A549 (cell line): Measurements from ENCODE around the gene EPOP. TPM values are rescaled to one million over a fixed set of nuclear protein-coding genes. Genes with fewer than 3 reads are reported as not detected.

ENCODE experiments used
- ATAC-seq, 2 experiments: fragments of 200-7000 bp in 1 of 2; fragments of >200 bp in 1 of 2; cut with Nextera tagmentation in 1 of 2; cut with Tn5 transposase in 1 of 2; 3 replicates each; pipeline versions ENCODE4 v1.8.0 to v1.9.1; 2018 to 2020; ENCODE audit warnings: mild to moderate bottlenecking in 1 of 2, moderate library complexity in 1 of 2
- CTCF ChIA-PET: fragments of 300-600 bp; sonication (Branson Sonifier 250); formaldehyde crosslinking; extraction: SDS; loops from one replicate; lab custom pipeline; 2021; ENCODE audit warnings: antibody characterized with exemption, inconsistent platforms; lab: Yijun Ruan, JAX
- POLR2A ChIA-PET: fragments of 350-600 bp; formaldehyde crosslinking; extraction: SDS; loops from one replicate; lab custom pipeline; 2021; ENCODE audit warnings: antibody characterized with exemption, inconsistent platforms; lab: Yijun Ruan, JAX
- DNase-seq, 2 experiments: peaks; one replicate each; pipeline versions ENCODE4 v3.0.0 to v3.0.0-alpha.2; 2011 to 2016; ENCODE audit warnings: low read depth in 1 of 2, low spot score in 1 of 2
- FAIRE-seq: peaks from 2 replicates; lab custom pipeline; 2011; peaks lifted over from hg19 to GRCh38; lab: Jason Lieb, UNC
- H3K27ac ChIP-seq, 2 experiments: fragments of >200 bp; sonication (Bioruptor Twin); formaldehyde crosslinking; 3 replicates each; pipeline ENCODE4 v1.5.1; 2016 to 2017
- H3K4me1 ChIP-seq: fragments of >200 bp; sonication (Bioruptor Twin); formaldehyde crosslinking; 3 replicates; pipeline ENCODE4 v1.6.1; 2016
- H3K4me2 ChIP-seq: fragments of >200 bp; sonication (Bioruptor Twin); formaldehyde crosslinking; 3 replicates; pipeline ENCODE4 v1.6.1; 2016
- H3K4me3 ChIP-seq: fragments of >200 bp; sonication (Bioruptor Twin); formaldehyde crosslinking; 3 replicates; pipeline ENCODE4 v1.5.1; 2016
- H3K9me3 ChIP-seq: fragments of >200 bp; sonication (Bioruptor Twin); formaldehyde crosslinking; 3 replicates; pipeline ENCODE4 v1.6.1; 2016
- ATOH8 ChIP-seq: fragments of 250-450 bp; sonication (Bioruptor Pico); IDR thresholded peaks from 2 replicates; pipeline ENCODE4 v1.5.0; 2020; ENCODE audit warnings: low read depth, mild to moderate bottlenecking, moderate library complexity
- BHLHE40 ChIP-seq: IDR thresholded peaks from 2 replicates; pipeline ENCODE4 v1.6.1; 2012; ENCODE audit warnings: low read depth, low read length, inconsistent platforms
- CBX2 ChIP-seq: fragments of 200-600 bp; sonication (generic); IDR thresholded peaks from 2 replicates; pipeline ENCODE4 v1.6.1; 2016; ENCODE audit warnings: low read depth, mild to moderate bottlenecking, borderline replicate concordance
- CEBPB ChIP-seq, 2 experiments: fragments of >200 bp in 1 of 2; sonication (Bioruptor Twin) in 1 of 2; formaldehyde crosslinking in 1 of 2; IDR thresholded peaks; 2 replicates each; pipeline ENCODE4 v1.6.1; 2012 to 2016
- CTCF ChIP-seq: fragments of >200 bp; sonication (Bioruptor Twin); formaldehyde crosslinking; IDR thresholded peaks from 3 replicates; pipeline ENCODE4 v1.5.1; 2016
- ELK1 ChIP-seq: fragments of 150-350 bp; IDR thresholded peaks from 2 replicates; pipeline ENCODE4 v1.6.1; 2014; ENCODE audit warnings: low read depth, mild to moderate bottlenecking, low read length
- FOSB ChIP-seq: fragments of 250-450 bp; sonication (Bioruptor Pico); IDR thresholded peaks from 2 replicates; pipeline ENCODE4 v1.5.0; 2020; ENCODE audit warnings: mild to moderate bottlenecking, moderate library complexity
- FOXS1 ChIP-seq: fragments of 250-450 bp; sonication (Bioruptor Pico); IDR thresholded peaks from 2 replicates; pipeline ENCODE4 v1.5.0; 2020; ENCODE audit warnings: mild to moderate bottlenecking, moderate library complexity
- GATA3 ChIP-seq: IDR thresholded peaks from 2 replicates; pipeline ENCODE4 v1.6.1; 2012; ENCODE audit warnings: borderline replicate concordance
- HES2 ChIP-seq: fragments of >200 bp; sonication (Bioruptor Twin); formaldehyde crosslinking; IDR thresholded peaks from 2 replicates; pipeline ENCODE4 v1.6.1; 2016
- HMGXB4 ChIP-seq: fragments of 250-450 bp; sonication (Bioruptor Pico); IDR thresholded peaks from 2 replicates; pipeline ENCODE4 v1.5.0; 2021; ENCODE audit warnings: mild to moderate bottlenecking, moderate library complexity, borderline replicate concordance
- JUN ChIP-seq, 2 experiments: fragments of >200 bp; sonication (Bioruptor Twin); formaldehyde crosslinking; IDR thresholded peaks; 2 replicates in 1 of 2; 3 replicates in 1 of 2; pipeline ENCODE4 v1.6.1; 2016 to 2017
- MAFK ChIP-seq: fragments of 450-650 bp; IDR thresholded peaks from 2 replicates; pipeline ENCODE4 v1.6.1; 2014; ENCODE audit not compliant: partially characterized antibody
- MAZ ChIP-seq: fragments of 150-350 bp; IDR thresholded peaks from 2 replicates; pipeline ENCODE4 v1.6.1; 2014; ENCODE audit warnings: antibody characterized with exemption, low read depth, low read length, borderline replicate concordance
- MYC ChIP-seq: IDR thresholded peaks from 2 replicates; pipeline ENCODE4 v1.6.1; 2012; ENCODE audit warnings: mild to moderate bottlenecking, inconsistent platforms, low read length, improper control_type of control experiment, borderline replicate concordance
- NFE2L2 ChIP-seq: fragments of 150-350 bp; conservative IDR thresholded peaks from 2 replicates; pipeline ENCODE4 v1.6.1; 2014; ENCODE audit warnings: low read length
- NPAS2 ChIP-seq: fragments of 250-450 bp; sonication (Bioruptor Pico); IDR thresholded peaks from 2 replicates; pipeline ENCODE4 v1.8.0; 2022; ENCODE audit warnings: mild to moderate bottlenecking, moderate library complexity, borderline replicate concordance
- NR3C1 ChIP-seq: fragments of >200 bp; sonication (Bioruptor Twin); formaldehyde crosslinking; IDR thresholded peaks from 3 replicates; pipeline ENCODE4 v1.6.1; 2017
- PBX3 ChIP-seq: IDR thresholded peaks from 2 replicates; pipeline ENCODE4 v1.6.1; 2012
- PHF8 ChIP-seq: fragments of 200-600 bp; sonication (generic); IDR thresholded peaks from 2 replicates; pipeline ENCODE4 v1.6.1; 2016; ENCODE audit warnings: low read depth, mild to moderate bottlenecking, antibody characterized with exemption, moderate library complexity, borderline replicate concordance
- POLR2A ChIP-seq: IDR thresholded peaks from 2 replicates; pipeline ENCODE4 v1.6.1; 2012; ENCODE audit warnings: mild to moderate bottlenecking, low read length
- POLR2AphosphoS2 ChIP-seq: conservative IDR thresholded peaks from 2 replicates; pipeline ENCODE4 v1.6.1; 2012; ENCODE audit warnings: low read length, improper control_type of control experiment, inconsistent platforms
- RAD21 ChIP-seq, 2 experiments: fragments of >200 bp in 1 of 2; sonication (Bioruptor Twin) in 1 of 2; formaldehyde crosslinking in 1 of 2; IDR thresholded peaks in 1 of 2; conservative IDR thresholded peaks in 1 of 2; 2 replicates in 1 of 2; 3 replicates in 1 of 2; pipeline ENCODE4 v1.6.1; 2012 to 2018; ENCODE audit warnings: inconsistent platforms in 1 of 2
- RARB ChIP-seq: fragments of 250-450 bp; sonication (Bioruptor Pico); IDR thresholded peaks from 2 replicates; pipeline ENCODE4 v1.8.0; 2021; ENCODE audit warnings: mild to moderate bottlenecking, moderate library complexity
- RFX5 ChIP-seq: fragments of 450-650 bp; IDR thresholded peaks from 2 replicates; pipeline ENCODE4 v1.7.1; 2014; ENCODE audit warnings: antibody characterized with exemption, mild to moderate bottlenecking, moderate library complexity
- RNF2 ChIP-seq: fragments of 200-600 bp; sonication (generic); IDR thresholded peaks from 2 replicates; pipeline ENCODE4 v1.6.1; 2016; ENCODE audit warnings: low read depth, mild to moderate bottlenecking, antibody characterized with exemption, moderate library complexity, borderline replicate concordance
- SMC3 ChIP-seq: fragments of >200 bp; sonication (Bioruptor Twin); formaldehyde crosslinking; IDR thresholded peaks from 3 replicates; pipeline ENCODE4 v1.6.1; 2018; ENCODE audit warnings: inconsistent platforms
- TFCP2L1 ChIP-seq: fragments of 250-450 bp; sonication (Bioruptor Pico); IDR thresholded peaks from 2 replicates; pipeline ENCODE4 v1.5.0; 2021; ENCODE audit warnings: mild to moderate bottlenecking
- TP53 ChIP-seq: fragments of 250-450 bp; sonication (Bioruptor Pico); IDR thresholded peaks from 2 replicates; pipeline ENCODE4 v1.5.0; 2021; ENCODE audit warnings: mild to moderate bottlenecking, moderate library complexity
- ZC3H11A ChIP-seq: fragments of 450-650 bp; IDR thresholded peaks from 2 replicates; pipeline ENCODE4 v1.6.1; 2014; ENCODE audit warnings: antibody characterized with exemption, mild to moderate bottlenecking
- ZFP36 ChIP-seq: fragments of 450-650 bp; IDR thresholded peaks from 2 replicates; pipeline ENCODE4 v1.6.1; 2014; ENCODE audit warnings: borderline replicate concordance; ENCODE audit not compliant: partially characterized antibody
- ZNF302 ChIP-seq: fragments of 250-450 bp; sonication (Bioruptor Pico); IDR thresholded peaks from 2 replicates; pipeline ENCODE4 v1.9.0; 2021; ENCODE audit warnings: inconsistent platforms, mild to moderate bottlenecking, moderate library complexity
- WGBS: methylation state at CpG from one replicate; pipeline ENCODE4 v1.1.6; 2017; ENCODE audit errors: missing lambda C conversion rate; 5-methylcytosine and 5-hydroxymethylcytosine counted together
- polyA minus RNA-seq: library from RNA; depleted of rRNA, polyadenylated mRNA; stranded (reverse); fragments of >200 nt; gene quantifications from 2 replicates; pipeline ENCODE4 v1.2.3, GENCODE V29; 2011; rRNA and poly(A)+ RNA removed
- polyA plus RNA-seq, 4 experiments: library from polyadenylated mRNA; depleted of rRNA in 3 of 4; stranded (reverse); fragments of >200 nt; fragmentation: RNase III in 1 of 4; extraction: RNeasy Plus Mini Kit Qiagen cat#74134 plus additional on column Dnase treatment in 1 of 4; gene quantifications; 2 replicates in 3 of 4; 3 replicates in 1 of 4; pipeline ENCODE4 v1.2.3, GENCODE V29; 2011 to 2017

The EPOP gene
- 4.6 and 5.1 TPM in 2 replicates for polyA plus RNA-seq (2011; rRNA removed)
- 6.0 and 8.6 TPM in 2 replicates for polyA plus RNA-seq (2012; cell fraction: cytosol; rRNA removed)
- polyA plus RNA-seq (2012; cell fraction: nucleus; rRNA removed), result 5.4 and 6.3 TPM in 2 replicates
- polyA plus RNA-seq (2017; fragmentation: RNase III; extraction: RNeasy Plus Mini Kit Qiagen cat#74134 plus additional on column Dnase treatment), result 11.2 to 12.3 TPM (median 12.1 TPM) in 3 replicates
- 4.1 and 4.2 TPM in 2 replicates for polyA minus RNA-seq

GRCh38 chr17:38674749-38675615 is at the start of gene EPOP:
Gene EPOP, minus strand, starts transcription at chr17:38674957. Its CDS starts 462 bp downstream, at chr17:38674495.
- ATAC-seq, result peak; percentile 81 to 87
- FAIRE-seq, result no peak
- H3K4me3 ChIP-seq, result peak within 1 kb of the TSS; percentile 75
- ChIA-PET CTCF (interaction anchor here (0.9 to 12.7 kb wide), 11 partner anchors 8 to 477 kb away, joined by 3 to 143 read pairs (median 20); partner anchors contain the start of gene CISD3), POLR2A (interaction anchor here (0.5 to 1.3 kb wide), 4 partner anchors 55 to 117 kb away, joined by 3 to 4 read pairs (median 4); partner anchors contain the start of gene CISD3)
- H3K4me1 ChIP-seq, result peaks cover 41% of the 10 kb centered on the region
- DNase-seq, result peak; percentile 90 to 93
- H3K27ac ChIP-seq, result peak within 1 kb of the TSS; percentile 80 to 92
- H3K9me3 ChIP-seq, result no peaks in the 10 kb centered on the region
- WGBS, result 18% methylated on average over 22 of the region's 80 CpGs
- peak within 1 kb of the TSS; percentile 88 for H3K4me2 ChIP-seq
- TF ChIP-seq POLR2A (peak; percentile 80), NFE2L2 (no peak), RARB (no peak), CEBPB (IDR thresholded peaks at IDR 0.05) (no peak), NPAS2 (CRISPR knock-in tag) (peak; percentile 92), ZC3H11A (no peak), MAZ (no peak), TFCP2L1 (no peak), ZFP36 (no peak), NR3C1 (no peak), FOXS1 (CRISPR knock-in tag) (no peak), CBX2 (no peak), JUN (IDR thresholded peaks at IDR 0.05) (peak; percentile 67 to 79; a peak in 4 of 5 replicates), RFX5 (no peak), RNF2 (peak; percentile 19; the same call in 1 of the 2 replicates), ZNF302 (CRISPR knock-in tag) (no peak), BHLHE40 (peak; percentile 43; the same call in 1 of the 2 replicates), ATOH8 (CRISPR knock-in tag) (peak; percentile 90), TP53 (CRISPR knock-in tag) (0 out of 2 replicates have a peak, but pooled peaks have one; percentile 52), ELK1 (no peak), POLR2AphosphoS2 (no peak), GATA3 (peak; percentile 22; the same call in 1 of the 2 replicates), SMC3 (no peak), CTCF (no peak; the same call in 2 of the 3 replicates), PBX3 (no peak; the same call in 1 of the 2 replicates), FOSB (CRISPR knock-in tag) (no peak), RAD21 (conservative IDR thresholded peaks at IDR 0.05 in 1 of 2, IDR thresholded peaks at IDR 0.05 in 1 of 2) (no peak), MYC (peak; percentile 95), MAFK (no peak), PHF8 (peak; percentile 84), HES2 (no peak), HMGXB4 (CRISPR knock-in tag) (no peak)
